ENCODE results near the gene CASP7.

CASP7 gene

GRCh38 chr10:113689574-113689973, 9.9 kb downstream of the CASP7 start:
- Histone ChIP-seq H3K4me1 (ENCODE audit: insufficient read depth, low read length, severe bottlenecking) (no peaks in the 10 kb centered on the region), H3K79me2 (ENCODE audit: insufficient read depth, low read length) (peaks cover 35% of the 10 kb centered on the region; the same call in 1 of the 2 replicates), H3K4me3 (ENCODE audit: low read depth, low read length, poor library complexity, severe bottlenecking) (no peak overlapping the region), H3K9me3 (ENCODE audit: low read length) (peaks cover 35% of the 10 kb centered on the region; the same call in 1 of the 2 replicates), H2AFZ (ENCODE audit: low read length) (no peak overlapping the region), H3K27me3 (ENCODE audit: insufficient read depth, low read length) (no peaks in the 10 kb centered on the region), H3F3A (ENCODE audit: insufficient read depth, low read length) (no peaks in the 10 kb centered on the region), H4K20me1 (ENCODE audit: insufficient read depth, low read length) (no peaks in the 10 kb centered on the region), H3K4me2 (ENCODE audit: low read length) (no peak overlapping the region), H3K36me3 (ENCODE audit: insufficient read depth, low read length) (peaks cover 32% of the 10 kb centered on the region), H3K9me2 (ENCODE audit: low read depth, low read length) (no peaks in the 10 kb centered on the region), H3K27ac (ENCODE audit: low read depth, low read length, poor library complexity, severe bottlenecking) (no peak overlapping the region), H3K9ac (ENCODE audit: low read length) (no peak overlapping the region)
- TF ChIP-seq EZH2 (IDR thresholded peaks at IDR 0.05; ENCODE audit: borderline replicate concordance, low read length) (no peak), CTCF (IDR thresholded peaks at IDR 0.05; ENCODE audit: low read length) (no peak)

- no peak overlapping the region for H3K9ac ChIP-seq (ENCODE audit: low read length)
- peaks cover 38% of the 10 kb centered on the region for H3K36me3 ChIP-seq (ENCODE audit: insufficient read depth, low read length)
- no peaks in the 10 kb centered on the region for H4K20me1 ChIP-seq (ENCODE audit: insufficient read depth, low read length)
- H3K4me3 ChIP-seq (ENCODE audit: low read depth, low read length, poor library complexity, severe bottlenecking), result no peak overlapping the region
- H3K4me2 ChIP-seq (ENCODE audit: low read length), result no peak overlapping the region
- no peak overlapping the region for H2AFZ ChIP-seq (ENCODE audit: low read length)
- H3K27me3 ChIP-seq (ENCODE audit: insufficient read depth, low read length), result no peaks in the 10 kb centered on the region
- H3K9me3 ChIP-seq (ENCODE audit: low read length), result peaks cover 27% of the 10 kb centered on the region; the same call in 1 of the 2 replicates
- no peaks in the 10 kb centered on the region for H3K9me2 ChIP-seq (ENCODE audit: low read depth, low read length)
- peaks cover 27% of the 10 kb centered on the region; the same call in 1 of the 2 replicates for H3K79me2 ChIP-seq (ENCODE audit: insufficient read depth, low read length)
- H3F3A ChIP-seq (ENCODE audit: insufficient read depth, low read length), result no peaks in the 10 kb centered on the region
- no peaks in the 10 kb centered on the region for H3K4me1 ChIP-seq (ENCODE audit: insufficient read depth, low read length, severe bottlenecking)
- no peak overlapping the region for H3K27ac ChIP-seq (ENCODE audit: low read depth, low read length, poor library complexity, severe bottlenecking)
- TF ChIP-seq CTCF (IDR thresholded peaks at IDR 0.05; ENCODE audit: low read length), result no peak
Measured at GRCh38 chr10:113690749-113691148, 11.0 kb downstream of the CASP7 start.

GRCh38 chr10:113691381-113691780, 11.7 kb downstream of the CASP7 start:
- H3K4me1 ChIP-seq (ENCODE audit: insufficient read depth, low read length, severe bottlenecking), result no peaks in the 10 kb centered on the region
- H3K9me2 ChIP-seq (ENCODE audit: low read depth, low read length), result no peaks in the 10 kb centered on the region
- H2AFZ ChIP-seq (ENCODE audit: low read length), result no peak overlapping the region
- H3K79me2 ChIP-seq (ENCODE audit: insufficient read depth, low read length), result peaks cover 26% of the 10 kb centered on the region; the same call in 1 of the 2 replicates
- H3K27ac ChIP-seq (ENCODE audit: low read depth, low read length, poor library complexity, severe bottlenecking), result no peak overlapping the region
- H3K9ac ChIP-seq (ENCODE audit: low read length), result no peak overlapping the region
- no peaks in the 10 kb centered on the region for H3K27me3 ChIP-seq (ENCODE audit: insufficient read depth, low read length)
- H3K36me3 ChIP-seq (ENCODE audit: insufficient read depth, low read length), result peaks cover 38% of the 10 kb centered on the region
- H3K4me3 ChIP-seq (ENCODE audit: low read depth, low read length, poor library complexity, severe bottlenecking), result no peak overlapping the region
- peaks cover 22% of the 10 kb centered on the region; the same call in 1 of the 2 replicates for H3K9me3 ChIP-seq (ENCODE audit: low read length)
- no peak for TF ChIP-seq CTCF (IDR thresholded peaks at IDR 0.05; ENCODE audit: low read length)
- TF ChIP-seq EZH2 (IDR thresholded peaks at IDR 0.05; ENCODE audit: borderline replicate concordance, low read length), result no peak
- H4K20me1 ChIP-seq (ENCODE audit: insufficient read depth, low read length), result no peaks in the 10 kb centered on the region
- H3K4me2 ChIP-seq (ENCODE audit: low read length), result no peak overlapping the region
- H3F3A ChIP-seq (ENCODE audit: insufficient read depth, low read length), result no peaks in the 10 kb centered on the region
